Measurements from ENCODE around the gene GRK3.
"Not testable (repeated sequence)": the region's sequence is repeated elsewhere in the genome, so short reads cannot be mapped to it uniquely, and the experiment has no call there.

The GRK3 gene

GRCh38 chr22:25623310-25623734, 58.8 kb downstream of the GRK3 start:
- no peak for TF ChIP-seq CTCF (IDR thresholded peaks at IDR 0.05; ENCODE audit: low read depth, low read length)
- no peak for TF ChIP-seq MYC (IDR thresholded peaks at IDR 0.05; ENCODE audit: low read depth, low read length)
- TF ChIP-seq MAX (IDR thresholded peaks at IDR 0.05; ENCODE audit: low read depth, low read length), result no peak
- TF ChIP-seq POLR2A (IDR thresholded peaks at IDR 0.05; ENCODE audit: extremely low read depth, insufficient read length), result no peak
- DNase-seq (ENCODE audit: low read depth), result no peak
- no peak overlapping the region for H3K4me3 ChIP-seq (ENCODE audit: low read depth, low read length)

- no peak for DNase-seq (ENCODE audit: low read depth)
- no peak for TF ChIP-seq CTCF (IDR thresholded peaks at IDR 0.05; ENCODE audit: low read depth, low read length)
- no peak for TF ChIP-seq MYC (IDR thresholded peaks at IDR 0.05; ENCODE audit: low read depth, low read length)
- no peak for TF ChIP-seq POLR2A (IDR thresholded peaks at IDR 0.05; ENCODE audit: extremely low read depth, insufficient read length)
- no peak for TF ChIP-seq MAX (IDR thresholded peaks at IDR 0.05; ENCODE audit: low read depth, low read length)
- H3K4me3 ChIP-seq (ENCODE audit: low read depth, low read length), result no peak overlapping the region
Observed at GRCh38 chr22:25623851-25624250, 59.4 kb downstream of the GRK3 start.

- TF ChIP-seq MYC (IDR thresholded peaks at IDR 0.05; ENCODE audit: low read depth, low read length) (no peak), POLR2A (IDR thresholded peaks at IDR 0.05; ENCODE audit: extremely low read depth, insufficient read length) (no peak), MAX (IDR thresholded peaks at IDR 0.05; ENCODE audit: low read depth, low read length) (no peak), CTCF (IDR thresholded peaks at IDR 0.05; ENCODE audit: low read depth, low read length) (no peak)
- DNase-seq (ENCODE audit: low read depth), result no peak
- H3K4me3 ChIP-seq (ENCODE audit: low read depth, low read length), result no peak overlapping the region
Observed at GRCh38 chr22:25624476-25624875, 60.0 kb downstream of the GRK3 start.

DNA sequence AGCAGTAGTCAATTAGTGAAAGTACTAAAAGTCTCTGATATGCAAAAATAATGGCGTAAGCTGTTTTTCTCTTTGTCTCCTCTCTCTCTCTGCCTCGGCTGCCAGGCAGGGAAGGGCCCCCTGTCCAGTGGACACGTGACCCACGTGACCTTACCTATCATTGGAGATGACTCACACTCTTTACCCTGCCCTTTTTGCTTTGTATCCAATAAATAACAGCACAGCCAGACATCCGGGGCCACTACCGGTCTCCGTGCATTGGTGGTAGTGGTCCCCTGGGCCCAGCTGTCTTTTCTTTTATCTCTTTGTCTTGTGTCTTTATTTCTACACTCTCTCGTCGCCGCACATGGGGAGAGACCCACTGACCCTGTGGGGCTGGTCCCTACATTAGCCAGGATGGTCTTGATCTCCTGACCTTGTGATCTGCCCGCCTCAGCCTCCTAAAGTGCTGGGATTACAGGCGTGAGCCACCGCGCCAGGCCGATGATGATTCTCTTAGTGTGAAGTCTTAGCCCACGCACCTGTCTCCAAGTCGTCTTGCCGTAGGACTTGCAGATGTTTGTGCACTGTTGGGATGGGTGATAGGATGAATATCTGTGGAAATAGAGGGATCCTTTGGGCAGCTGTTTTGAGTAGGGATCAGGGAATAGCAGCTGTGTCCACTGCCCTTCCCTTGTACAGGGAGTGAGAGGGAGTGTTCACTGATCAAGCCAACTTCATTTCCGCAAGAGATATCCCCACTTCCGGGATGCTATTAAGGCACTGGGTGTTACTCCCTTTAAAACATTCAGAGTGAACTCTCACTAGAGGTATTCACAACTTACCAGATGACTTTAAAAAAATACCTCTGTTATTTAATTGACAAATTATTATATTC, 61.5 kb downstream of the GRK3 start:
- DNase-seq (ENCODE audit: low read depth); H3K4me3 ChIP-seq (ENCODE audit: low read depth, low read length): not testable (repeated sequence)

DNA sequence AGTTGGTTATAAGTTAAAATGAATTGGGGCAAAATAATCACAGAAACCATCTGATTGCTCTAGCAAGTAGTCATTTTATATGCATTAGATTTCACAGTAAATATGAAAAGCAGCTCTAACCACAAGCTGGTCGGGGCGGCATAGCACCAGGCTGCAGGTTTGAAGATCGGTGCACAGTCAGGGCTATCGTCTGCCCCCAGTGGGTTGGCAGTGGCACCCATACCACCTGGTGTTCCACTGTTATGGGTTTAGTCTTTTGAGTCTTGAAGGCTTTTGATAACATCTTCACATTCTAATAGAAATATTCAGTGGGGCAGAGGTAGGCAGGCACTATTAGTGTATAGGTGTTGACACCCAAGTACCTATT, 62.1 kb downstream of the GRK3 start:
- no peak for TF ChIP-seq MYC (IDR thresholded peaks at IDR 0.05; ENCODE audit: low read depth, low read length)
- TF ChIP-seq MAX (IDR thresholded peaks at IDR 0.05; ENCODE audit: low read depth, low read length), result no peak
- no peak for TF ChIP-seq POLR2A (IDR thresholded peaks at IDR 0.05; ENCODE audit: extremely low read depth, insufficient read length)
- TF ChIP-seq CTCF (IDR thresholded peaks at IDR 0.05; ENCODE audit: low read depth, low read length), result no peak
- DNase-seq (ENCODE audit: low read depth), result no peak

DNA sequence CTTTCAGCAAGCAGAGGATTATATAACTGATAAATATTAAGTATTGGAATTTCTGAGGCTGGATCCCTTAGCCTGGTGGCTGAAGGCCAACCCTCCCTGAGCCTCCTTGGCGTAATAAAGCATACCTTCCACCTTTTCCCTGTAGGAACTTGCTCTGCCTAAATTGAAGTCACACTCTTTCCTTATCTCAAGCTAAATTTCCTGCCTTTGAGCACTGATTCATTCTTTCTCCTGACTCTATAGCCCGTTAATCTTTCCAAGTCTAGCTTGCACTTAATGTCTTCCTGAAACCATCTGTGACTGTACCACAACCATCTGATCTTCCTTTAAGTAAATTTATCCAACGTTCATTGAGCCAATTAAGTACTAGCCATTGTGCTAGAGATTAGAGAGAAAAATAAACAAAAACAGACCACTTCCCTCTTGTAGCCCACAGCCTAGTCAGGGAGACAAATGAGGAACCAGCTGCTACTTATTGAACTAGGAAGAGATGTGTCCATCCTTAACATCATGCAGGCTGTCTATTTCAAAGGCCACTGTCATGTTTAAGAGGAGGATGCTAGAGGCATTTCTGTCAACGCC, 62.9 kb downstream of the GRK3 start:
- H3K4me3 ChIP-seq (ENCODE audit: low read depth, low read length), result no peak overlapping the region
- TF ChIP-seq MAX (IDR thresholded peaks at IDR 0.05; ENCODE audit: low read depth, low read length) (no peak), POLR2A (IDR thresholded peaks at IDR 0.05; ENCODE audit: extremely low read depth, insufficient read length) (no peak), MYC (IDR thresholded peaks at IDR 0.05; ENCODE audit: low read depth, low read length) (no peak), CTCF (IDR thresholded peaks at IDR 0.05; ENCODE audit: low read depth, low read length) (no peak)
- peak; percentile 58 for DNase-seq (ENCODE audit: low read depth)

More for the DNA sequence above, 62.1 kb downstream of the GRK3 start:
- no peak overlapping the region for H3K4me3 ChIP-seq (ENCODE audit: low read depth, low read length)
